ENCODE results near the gene PITPNM3. TPM values are rescaled to one million over a fixed set of nuclear protein-coding genes. Genes with fewer than 3 reads are reported as not detected.
A peak's percentile ranks its signal among the peaks of the same experiment; 100 is the strongest.

PITPNM3 gene
- total and polyA plus RNA-seq, 2 experiments from 2014 or later: 1.0 to 1.5 TPM

DNA sequence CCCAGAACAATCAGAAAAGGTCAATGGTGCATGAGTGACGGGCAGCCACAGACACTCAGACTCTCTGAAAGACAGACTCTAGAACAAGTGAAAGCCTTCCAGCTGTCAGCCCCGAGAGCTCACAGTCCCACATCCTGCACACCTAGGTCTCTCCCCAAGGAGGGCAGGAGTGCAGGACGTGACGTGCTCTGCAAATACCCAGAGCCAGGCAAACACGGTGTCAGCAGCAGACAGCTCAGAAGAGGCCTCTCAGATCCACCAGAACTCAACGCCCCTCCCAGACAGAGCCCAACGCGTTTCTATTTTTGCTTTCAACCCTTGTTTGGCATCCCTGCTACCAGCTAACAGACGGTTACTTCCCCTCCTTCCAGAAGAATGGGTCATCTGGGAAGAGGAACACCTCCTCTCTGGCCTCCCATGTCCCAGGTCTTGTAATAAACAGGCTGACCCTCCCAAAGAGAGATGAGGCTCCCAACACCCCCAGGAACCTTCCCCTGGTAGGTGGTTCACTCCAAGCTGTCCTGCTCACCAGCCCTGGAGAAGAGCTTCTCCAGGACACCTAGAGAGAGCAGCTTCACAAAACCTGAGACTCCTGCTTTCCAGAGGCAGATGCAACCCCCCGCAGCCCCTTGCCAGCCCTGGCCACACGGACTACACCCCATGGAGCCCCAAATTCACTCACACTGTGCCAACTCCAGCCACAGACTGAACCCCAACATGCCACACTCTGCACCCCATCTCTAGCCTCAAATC is 7.6 kb downstream of the PITPNM3 start:
- ATAC-seq (no peak), DNase-seq (ENCODE audit: low spot score) (no peak)
- no peaks in the 10 kb centered on the region for H3F3A ChIP-seq (replicated peaks; ENCODE audit: low read depth)
- no peaks in the 10 kb centered on the region for H3K9me2 ChIP-seq (ENCODE audit: insufficient read depth)
- no peaks in the 10 kb centered on the region for H3K36me3 ChIP-seq (ENCODE audit: insufficient read depth)
- Mint-ChIP-seq H3K9me3 (no peaks in the 10 kb centered on the region), H3K4me1 (peaks cover 31% of the 10 kb centered on the region), H3K4me3 (no peak overlapping the region; the same call in 2 of the 3 replicates), H3K36me3 (ENCODE audit: low read depth) (no peaks in the 10 kb centered on the region; the same call in 2 of the 3 replicates), H3K27ac (peak overlapping the region; percentile 75; the same call in 1 of the 2 replicates), H3K27me3 (ENCODE audit: insufficient read depth, low read depth, poor library complexity) (peaks cover 21% of the 10 kb centered on the region)
- H4K20me1 ChIP-seq (replicated peaks; ENCODE audit: insufficient read depth): no peaks in the 10 kb centered on the region
- H3K4me1 ChIP-seq (ENCODE audit: insufficient read depth): no peaks in the 10 kb centered on the region; the same call in 1 of the 2 replicates
- no peak overlapping the region for H3K4me3 ChIP-seq
- H2AFZ ChIP-seq: no peak overlapping the region
- H3K27me3 ChIP-seq (ENCODE audit: insufficient read depth): peaks cover under 1% of the 10 kb centered on the region; the same call in 1 of the 2 replicates
- H3K79me2 ChIP-seq (replicated peaks; ENCODE audit: insufficient read depth): no peaks in the 10 kb centered on the region
- H3K27ac ChIP-seq (ENCODE audit: low read depth): no peak overlapping the region
- no peak overlapping the region for H3K4me2 ChIP-seq
- TF ChIP-seq ZNF114 (CRISPR knock-in tag; IDR thresholded peaks at IDR 0.05) (no peak), ZNF331 (CRISPR knock-in tag; IDR thresholded peaks at IDR 0.05; ENCODE audit: low read depth) (no peak), EZH2phosphoT487 (IDR thresholded peaks at IDR 0.05; ENCODE audit: unreplicated experiment) (no peak), JUNB (IDR thresholded peaks at IDR 0.05; ENCODE audit: unreplicated experiment) (no peak), ZNF462 (CRISPR knock-in tag; IDR thresholded peaks at IDR 0.05) (no peak), EZH2 (IDR thresholded peaks at IDR 0.05; ENCODE audit: low read depth, unreplicated experiment) (no peak), POLR2AphosphoS5 (IDR thresholded peaks at IDR 0.05; ENCODE audit: low read depth) (no peak), CREB1 (CRISPR knock-in tag; IDR thresholded peaks at IDR 0.05; ENCODE audit: low read depth) (no peak), STAT1 (IDR thresholded peaks at IDR 0.05; ENCODE audit: unreplicated experiment) (no peak), REST (IDR thresholded peaks at IDR 0.05; ENCODE audit: unreplicated experiment) (no peak), NANOG (IDR thresholded peaks at IDR 0.05; ENCODE audit: borderline replicate concordance) (no peak), CTCF (conservative IDR thresholded peaks at IDR 0.05; ENCODE audit: low read depth in 2 of 2) (no peak)
- TF ChIP-seq, protein P1, sequence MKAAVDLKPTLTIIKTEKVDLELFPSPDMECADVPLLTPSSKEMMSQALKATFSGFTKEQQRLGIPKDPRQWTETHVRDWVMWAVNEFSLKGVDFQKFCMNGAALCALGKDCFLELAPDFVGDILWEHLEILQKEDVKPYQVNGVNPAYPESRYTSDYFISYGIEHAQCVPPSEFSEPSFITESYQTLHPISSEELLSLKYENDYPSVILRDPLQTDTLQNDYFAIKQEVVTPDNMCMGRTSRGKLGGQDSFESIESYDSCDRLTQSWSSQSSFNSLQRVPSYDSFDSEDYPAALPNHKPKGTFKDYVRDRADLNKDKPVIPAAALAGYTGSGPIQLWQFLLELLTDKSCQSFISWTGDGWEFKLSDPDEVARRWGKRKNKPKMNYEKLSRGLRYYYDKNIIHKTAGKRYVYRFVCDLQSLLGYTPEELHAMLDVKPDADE (IDR thresholded peaks at IDR 0.05): no peak
